Thyroid gland (tissue), 4 donors: ENCODE data around the gene ZNF138.

Experiments used
- CTCF ChIP-seq, 6 experiments: fragments of 200-600 bp in 3 of 6; fragments of 450-650 bp in 3 of 6; sonication (generic) in 3 of 6; IDR thresholded peaks; one replicate each; pipeline ENCODE4 v1.5.1; 2016 to 2019; ENCODE audit warnings: antibody characterized with exemption in 6 of 6, mild to moderate bottlenecking in 2 of 6, inconsistent platforms in 1 of 6, moderate library complexity in 1 of 6
- POLR2A ChIP-seq, 2 donors: fragments of 450-650 bp; IDR thresholded peaks; one replicate each; pipeline ENCODE4 v1.6.1; 2017; ENCODE audit warnings: antibody characterized with exemption in 2 of 2, mild to moderate bottlenecking in 2 of 2, moderate library complexity in 1 of 2

GRCh38 chr7:64811767-64812166 is 17.5 kb downstream of the ZNF138 start:
- TF ChIP-seq POLR2A (IDR thresholded peaks at IDR 0.05) (no peak), CTCF (IDR thresholded peaks at IDR 0.05) (no peak)
